ENCODE data around the gene PBOV1.

GRCh38 chr6:138225953-138226352 is 7.7 kb upstream of the PBOV1 start:
- TF ChIP-seq CTCF (IDR thresholded peaks at IDR 0.05) (no peak), POLR2A (IDR thresholded peaks at IDR 0.05) (no peak)

Data from thyroid gland (tissue), 4 donors.